Measurements from ENCODE around the gene UCN2. TPM values are rescaled to one million over a fixed set of nuclear protein-coding genes. Genes with fewer than 3 reads are reported as not detected.

Gene UCN2
- total and polyA plus RNA-seq, 2 of the 4 experiments (the other 2 are of a cell fraction) = 0.54 to 2.7 TPM

DNA sequence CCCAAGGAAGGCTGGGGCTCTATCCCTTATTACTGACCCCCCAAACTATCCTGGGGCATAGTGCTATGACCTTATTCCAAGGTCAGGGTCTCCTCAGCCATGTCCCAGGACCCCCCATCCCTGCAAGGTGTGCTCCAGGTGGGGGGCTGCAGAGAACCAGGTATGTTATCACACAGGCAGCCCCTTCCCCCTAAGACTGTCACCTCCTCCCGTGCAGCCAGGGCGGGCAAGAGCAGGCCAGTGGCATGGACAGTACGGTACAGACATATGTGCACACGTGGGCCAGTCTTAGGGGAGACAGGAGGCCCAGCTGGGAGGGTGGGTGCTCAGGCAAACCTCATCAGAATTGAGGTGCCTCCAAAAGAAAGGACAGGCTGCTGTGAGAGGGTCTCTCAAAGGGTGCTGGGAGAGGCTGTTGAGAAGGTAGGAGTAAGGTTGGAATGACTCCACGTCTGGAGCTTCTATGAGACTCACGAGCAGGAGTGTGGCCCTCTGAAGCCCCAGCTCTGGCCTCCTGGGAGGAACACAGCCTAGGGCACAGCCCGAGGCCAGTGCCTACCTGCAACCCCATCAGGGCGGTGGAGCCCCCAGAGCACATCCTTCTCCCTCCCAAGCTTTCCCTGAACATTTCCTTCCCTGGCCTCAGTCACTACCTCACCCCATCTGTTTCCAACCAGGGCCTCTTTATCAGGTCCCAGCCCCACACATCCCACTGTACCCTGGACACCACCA is 33.3 kb upstream of the UCN2 start (continued):
- no peak for TF ChIP-seq CHD1 (IDR thresholded peaks at IDR 0.05; ENCODE audit: low read depth, low read length)

DNA sequence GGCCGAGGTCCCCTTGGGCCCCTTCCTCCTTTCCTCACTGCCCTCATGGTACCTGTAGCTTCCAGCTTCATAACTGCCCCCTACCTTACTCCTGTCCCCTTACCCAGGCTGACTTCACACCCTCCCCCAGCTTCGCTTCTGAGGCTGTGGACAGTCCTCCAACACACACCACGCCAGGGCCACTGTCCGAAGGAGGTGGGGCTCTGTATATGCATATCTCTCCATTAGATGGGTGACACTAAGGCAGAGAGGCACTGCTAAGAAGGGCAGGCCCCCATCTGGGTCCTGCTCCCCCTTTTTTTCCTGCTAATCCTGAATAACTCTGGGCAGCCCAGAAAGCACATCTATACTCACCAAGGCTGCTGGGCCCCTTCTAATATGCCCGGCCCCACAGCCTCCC is 32.6 kb upstream of the UCN2 start:
- Histone ChIP-seq H2BK20ac (ENCODE audit: low read depth, low read length) (peak overlapping the region; percentile 99), H3K14ac (replicated peaks; ENCODE audit: low read depth, low read length) (peak overlapping the region; percentile 87), H3K4me3 (ENCODE audit: insufficient read depth, low read depth, low read length) (no peak overlapping the region), H3K9me1 (ENCODE audit: insufficient read depth, low read length) (peaks cover 65% of the 10 kb centered on the region), H2AK9ac (replicated peaks; ENCODE audit: low read depth, low read length, poor library complexity) (peak overlapping the region; percentile 98), H3K27ac (ENCODE audit: insufficient read depth, low read length) (peak overlapping the region; percentile 94), H3K36me3 (ENCODE audit: control insufficient read depth, insufficient read depth, low read length) (peaks cover 46% of the 10 kb centered on the region), H2BK5ac (ENCODE audit: low read depth, low read length, poor library complexity, severe bottlenecking) (peak overlapping the region; percentile 97), H2BK15ac (ENCODE audit: low read depth, low read length) (peak overlapping the region; percentile 97), H2BK120ac (ENCODE audit: low read depth, low read length) (peak overlapping the region; percentile 85), H4K5ac (ENCODE audit: low read depth, low read length) (peak overlapping the region; percentile 72), H2AFZ (replicated peaks; ENCODE audit: low read length, poor library complexity) (peak overlapping the region; percentile 87), H3K27me3 (ENCODE audit: control insufficient read depth, insufficient read depth, low read length) (no peaks in the 10 kb centered on the region), H3K56ac (ENCODE audit: extremely low read depth, insufficient read depth, low read length) (peak overlapping the region; percentile 71), H3K4me1 (ENCODE audit: control insufficient read depth, insufficient read depth, low read length) (peaks cover 54% of the 10 kb centered on the region), H3K4ac (ENCODE audit: low read depth, low read length) (peak overlapping the region; percentile 99), H4K20me1 (ENCODE audit: insufficient read depth, low read length) (peaks cover 17% of the 10 kb centered on the region), H3K23ac (ENCODE audit: low read depth, low read length) (peak overlapping the region; percentile 89), H3K9ac (ENCODE audit: low read depth, low read length) (no peak overlapping the region), H4K91ac (ENCODE audit: insufficient read depth, low read depth, low read length) (peak overlapping the region; percentile 98), H3K9me3 (ENCODE audit: control insufficient read depth, insufficient read depth, low read length) (no peaks in the 10 kb centered on the region), H3K79me1 (ENCODE audit: low read depth in 1 of 2, low read length in 2 of 2) (peaks cover 27 to 82% of the 10 kb centered on the region in 2 experiments), H2AK5ac (ENCODE audit: low read depth, low read length) (peak overlapping the region; percentile 100), H3K18ac (ENCODE audit: low read depth, low read length) (peak overlapping the region; percentile 77), H3K4me2 (ENCODE audit: low read depth, low read length) (no peak overlapping the region), H4K8ac (ENCODE audit: low read depth in 2 of 2, low read length in 2 of 2) (peak overlapping the region; percentile 85 to 90)
- in situ Hi-C loops (cut with MboI; ENCODE audit: low sequenced_read_pairs) = no loop called here
- dilution Hi-C loops (cut with HindIII; ENCODE audit: low sequenced_read_pairs, unreplicated experiment) = no loop called here
- no CpG with 5 or more reads among the region's 5 CpGs for WGBS, 2 experiments (ENCODE audit: extremely low coverage in 2 of 2, insufficient read length in 1 of 2)
- BruUV-seq (replicated peaks) = no TSS peak
- no peak for DNase-seq
- ATAC-seq (ENCODE audit: low read depth) = no peak
- intact Hi-C loops (cut with micrococcal nuclease) = no loop called here
- CTCF ChIA-PET = no interaction called here
- POLR2A ChIA-PET (ENCODE audit: unreplicated experiment) = no interaction called here
- TF ChIP-seq POLR2A (IDR thresholded peaks at IDR 0.05; ENCODE audit: low read depth, low read length) (no peak), CTCF (conservative IDR thresholded peaks at IDR 0.05; ENCODE audit: low read depth, low read length) (no peak), MAFK (IDR thresholded peaks at IDR 0.05; ENCODE audit: low read depth, low read length) (no peak), MXI1 (IDR thresholded peaks at IDR 0.05; ENCODE audit: borderline replicate concordance, low read depth, low read length) (no peak), SMC3 (IDR thresholded peaks at IDR 0.05; ENCODE audit: low read depth, low read length) (no peak), NFE2L2 (IDR thresholded peaks at IDR 0.05; ENCODE audit: low read depth, low read length) (no peak), CHD1 (IDR thresholded peaks at IDR 0.05; ENCODE audit: low read depth, low read length) (no peak), ELK1 (IDR thresholded peaks at IDR 0.05; ENCODE audit: borderline replicate concordance, low read depth, low read length) (no peak), FOS (IDR thresholded peaks at IDR 0.05; ENCODE audit: low read depth, low read length) (no peak), RAD21 (IDR thresholded peaks at IDR 0.05; ENCODE audit: low read length) (no peak), RCOR1 (IDR thresholded peaks at IDR 0.05; ENCODE audit: insufficient replicate concordance, low read length) (no peak), CEBPB (IDR thresholded peaks at IDR 0.05; ENCODE audit: low read depth, low read length) (no peak)
- TF ChIP-seq, protein P1, sequence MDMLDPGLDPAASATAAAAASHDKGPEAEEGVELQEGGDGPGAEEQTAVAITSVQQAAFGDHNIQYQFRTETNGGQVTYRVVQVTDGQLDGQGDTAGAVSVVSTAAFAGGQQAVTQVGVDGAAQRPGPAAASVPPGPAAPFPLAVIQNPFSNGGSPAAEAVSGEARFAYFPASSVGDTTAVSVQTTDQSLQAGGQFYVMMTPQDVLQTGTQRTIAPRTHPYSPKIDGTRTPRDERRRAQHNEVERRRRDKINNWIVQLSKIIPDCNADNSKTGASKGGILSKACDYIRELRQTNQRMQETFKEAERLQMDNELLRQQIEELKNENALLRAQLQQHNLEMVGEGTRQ (IDR thresholded peaks at IDR 0.05; ENCODE audit: low read depth, low read length) = no peak
